ENCODE data around the gene SCNM1. TPM values are rescaled to one million over a fixed set of nuclear protein-coding genes. Genes with fewer than 3 reads are reported as not detected.

SCNM1 gene
- polyA plus RNA-seq, 1 donor (not counting 4 experiments of a cell fraction or from before 2014, with no cell fraction given): 26.2 TPM

- TF ChIP-seq EZH2 (IDR thresholded peaks at IDR 0.05; ENCODE audit: low read length): no peak
- no peak for TF ChIP-seq CTCF (optimal IDR thresholded peaks at IDR 0.05 in 1 of 3, IDR thresholded peaks at IDR 0.05 in 1 of 3, conservative IDR thresholded peaks at IDR 0.05 in 1 of 3; ENCODE audit: extremely low read depth in 1 of 3, insufficient read depth in 2 of 3, low read length in 3 of 3)
- peak overlapping the region; percentile 91 for H2AFZ ChIP-seq (ENCODE audit: control insufficient read depth, low read length)
- no peaks in the 10 kb centered on the region for H3K9me1 ChIP-seq (ENCODE audit: control insufficient read depth, extremely low read depth, insufficient read depth, low read length)
- DNase-seq (ENCODE audit: low read depth, low spot score): no peak
- peaks cover 15% of the 10 kb centered on the region for H3K4me1 ChIP-seq (ENCODE audit: control insufficient read depth, extremely low read depth, insufficient read depth, low read length)
- peak overlapping the region; percentile 78 for H3K9ac ChIP-seq (ENCODE audit: control insufficient read depth, extremely low read depth, insufficient read depth, low read length)
- dilution Hi-C loops (cut with MboI; ENCODE audit: extremely low pct_ligation_motif_present, low sequenced_read_pairs): no loop called here
- peaks cover 15% of the 10 kb centered on the region for H3K27me3 ChIP-seq (ENCODE audit: control insufficient read depth, extremely low read depth, insufficient read depth, low read length)
- no peaks in the 10 kb centered on the region for H3K79me2 ChIP-seq (ENCODE audit: control insufficient read depth, insufficient read depth, low read length)
- H3K36me3 ChIP-seq (ENCODE audit: control insufficient read depth in 2 of 2, extremely low read depth in 1 of 2, insufficient read depth in 2 of 2, low read length in 2 of 2): no peaks in the 10 kb centered on the region
- no peaks in the 10 kb centered on the region for H4K20me1 ChIP-seq (ENCODE audit: control insufficient read depth, extremely low read depth, insufficient read depth, low read length)
- FAIRE-seq: no peak
- H3K9me3 ChIP-seq (ENCODE audit: control insufficient read depth, low read depth, low read length): no peaks in the 10 kb centered on the region
- H3K4me3 ChIP-seq (ENCODE audit: control insufficient read depth in 2 of 3, extremely low read depth in 1 of 3, insufficient read depth in 2 of 3, low read depth in 1 of 3, low read length in 3 of 3): peak overlapping the region; percentile 48 to 78 (median 77)
- peak overlapping the region; percentile 94 for H3K4me2 ChIP-seq (ENCODE audit: control insufficient read depth, extremely low read depth, insufficient read depth, low read depth, low read length)
- peak overlapping the region; percentile 59 for H3K27ac ChIP-seq (ENCODE audit: control insufficient read depth, insufficient read depth, low read length)
Measured at GRCh38 chr1:151147132-151147503, 18.8 kb upstream of the SCNM1 start.

DNA sequence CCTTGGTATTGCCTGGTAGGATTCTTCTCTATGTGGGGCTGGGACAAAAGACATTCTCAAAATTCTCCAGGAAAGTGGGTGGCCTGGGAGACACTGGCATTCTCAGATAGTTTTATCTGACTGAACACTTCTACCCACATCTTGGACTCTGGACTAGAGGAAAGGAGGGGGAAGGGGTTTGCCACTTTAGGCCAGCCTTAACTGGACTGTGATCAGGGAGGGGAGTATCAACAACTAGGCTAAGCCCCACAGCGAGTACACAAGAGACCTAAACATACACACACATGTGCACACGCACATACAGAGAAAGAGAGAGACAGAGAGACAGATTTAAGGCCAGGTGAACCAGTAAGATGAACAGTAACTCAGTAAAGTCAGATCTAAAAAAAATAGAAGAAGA is 18.3 kb upstream of the SCNM1 start:
- no peak for FAIRE-seq
- Histone ChIP-seq H3K9me3 (ENCODE audit: control insufficient read depth, low read depth, low read length) (no peaks in the 10 kb centered on the region), H3K27me3 (ENCODE audit: control insufficient read depth, extremely low read depth, insufficient read depth, low read length) (peaks cover 15% of the 10 kb centered on the region), H3K4me1 (ENCODE audit: control insufficient read depth, extremely low read depth, insufficient read depth, low read length) (peaks cover 15% of the 10 kb centered on the region), H2AFZ (ENCODE audit: control insufficient read depth, low read length) (no peak overlapping the region), H3K9me1 (ENCODE audit: control insufficient read depth, extremely low read depth, insufficient read depth, low read length) (no peaks in the 10 kb centered on the region), H3K36me3 (ENCODE audit: control insufficient read depth in 2 of 2, extremely low read depth in 1 of 2, insufficient read depth in 2 of 2, low read length in 2 of 2) (no peaks in the 10 kb centered on the region), H4K20me1 (ENCODE audit: control insufficient read depth, extremely low read depth, insufficient read depth, low read length) (no peaks in the 10 kb centered on the region), H3K4me2 (ENCODE audit: control insufficient read depth, extremely low read depth, insufficient read depth, low read depth, low read length) (no peak overlapping the region), H3K4me3 (ENCODE audit: control insufficient read depth in 2 of 3, extremely low read depth in 1 of 3, insufficient read depth in 2 of 3, low read depth in 1 of 3, low read length in 3 of 3) (no peak overlapping the region), H3K27ac (ENCODE audit: control insufficient read depth, insufficient read depth, low read length) (no peak overlapping the region), H3K9ac (ENCODE audit: control insufficient read depth, extremely low read depth, insufficient read depth, low read length) (peak overlapping the region; percentile 78), H3K79me2 (ENCODE audit: control insufficient read depth, insufficient read depth, low read length) (no peaks in the 10 kb centered on the region)
- TF ChIP-seq EZH2 (IDR thresholded peaks at IDR 0.05; ENCODE audit: low read length) (no peak), CTCF (optimal IDR thresholded peaks at IDR 0.05 in 1 of 3, IDR thresholded peaks at IDR 0.05 in 1 of 3, conservative IDR thresholded peaks at IDR 0.05 in 1 of 3; ENCODE audit: extremely low read depth in 1 of 3, insufficient read depth in 2 of 3, low read length in 3 of 3) (no peak)
- dilution Hi-C loops (cut with MboI; ENCODE audit: extremely low pct_ligation_motif_present, low sequenced_read_pairs): no loop called here
- no peak for DNase-seq (ENCODE audit: low read depth, low spot score)
